ENCODE results near the gene GPATCH3.

Gene GPATCH3

DNA sequence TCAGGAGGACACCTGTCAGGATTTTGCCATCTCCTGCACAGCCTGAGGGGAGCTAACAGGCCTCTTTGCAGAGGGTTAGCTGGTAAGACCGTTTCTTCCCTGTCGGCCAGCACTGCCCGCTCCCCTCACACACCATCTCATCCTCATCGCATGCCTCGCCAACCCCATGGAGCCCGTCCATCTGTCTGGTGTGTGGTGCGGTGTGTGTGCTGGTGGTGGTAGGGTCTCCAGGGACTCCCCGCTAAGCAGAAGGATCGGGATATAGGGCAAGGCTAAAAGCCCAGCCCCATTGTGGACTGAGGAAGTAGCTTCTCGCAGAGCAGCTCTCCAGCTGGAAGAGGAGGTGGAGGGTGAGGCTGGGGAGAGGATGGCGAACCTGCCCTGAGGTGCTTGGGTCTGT lies 44.1 kb downstream of the GPATCH3 start:
- no peak overlapping the region for H3K27ac ChIP-seq (replicated peaks)
- TF ChIP-seq, protein P1, sequence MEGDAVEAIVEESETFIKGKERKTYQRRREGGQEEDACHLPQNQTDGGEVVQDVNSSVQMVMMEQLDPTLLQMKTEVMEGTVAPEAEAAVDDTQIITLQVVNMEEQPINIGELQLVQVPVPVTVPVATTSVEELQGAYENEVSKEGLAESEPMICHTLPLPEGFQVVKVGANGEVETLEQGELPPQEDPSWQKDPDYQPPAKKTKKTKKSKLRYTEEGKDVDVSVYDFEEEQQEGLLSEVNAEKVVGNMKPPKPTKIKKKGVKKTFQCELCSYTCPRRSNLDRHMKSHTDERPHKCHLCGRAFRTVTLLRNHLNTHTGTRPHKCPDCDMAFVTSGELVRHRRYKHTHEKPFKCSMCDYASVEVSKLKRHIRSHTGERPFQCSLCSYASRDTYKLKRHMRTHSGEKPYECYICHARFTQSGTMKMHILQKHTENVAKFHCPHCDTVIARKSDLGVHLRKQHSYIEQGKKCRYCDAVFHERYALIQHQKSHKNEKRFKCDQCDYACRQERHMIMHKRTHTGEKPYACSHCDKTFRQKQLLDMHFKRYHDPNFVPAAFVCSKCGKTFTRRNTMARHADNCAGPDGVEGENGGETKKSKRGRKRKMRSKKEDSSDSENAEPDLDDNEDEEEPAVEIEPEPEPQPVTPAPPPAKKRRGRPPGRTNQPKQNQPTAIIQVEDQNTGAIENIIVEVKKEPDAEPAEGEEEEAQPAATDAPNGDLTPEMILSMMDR (IDR thresholded peaks at IDR 0.05; ENCODE audit: insufficient read depth, low read length) = no peak
- TF ChIP-seq GABPA (IDR thresholded peaks at IDR 0.05; ENCODE audit: low read depth) (no peak), SPI1 (IDR thresholded peaks at IDR 0.05; ENCODE audit: borderline replicate concordance, low read depth) (no peak), POLR2AphosphoS5 (IDR thresholded peaks at IDR 0.05; ENCODE audit: low read depth) (no peak)
- TF ChIP-seq, protein P2, sequence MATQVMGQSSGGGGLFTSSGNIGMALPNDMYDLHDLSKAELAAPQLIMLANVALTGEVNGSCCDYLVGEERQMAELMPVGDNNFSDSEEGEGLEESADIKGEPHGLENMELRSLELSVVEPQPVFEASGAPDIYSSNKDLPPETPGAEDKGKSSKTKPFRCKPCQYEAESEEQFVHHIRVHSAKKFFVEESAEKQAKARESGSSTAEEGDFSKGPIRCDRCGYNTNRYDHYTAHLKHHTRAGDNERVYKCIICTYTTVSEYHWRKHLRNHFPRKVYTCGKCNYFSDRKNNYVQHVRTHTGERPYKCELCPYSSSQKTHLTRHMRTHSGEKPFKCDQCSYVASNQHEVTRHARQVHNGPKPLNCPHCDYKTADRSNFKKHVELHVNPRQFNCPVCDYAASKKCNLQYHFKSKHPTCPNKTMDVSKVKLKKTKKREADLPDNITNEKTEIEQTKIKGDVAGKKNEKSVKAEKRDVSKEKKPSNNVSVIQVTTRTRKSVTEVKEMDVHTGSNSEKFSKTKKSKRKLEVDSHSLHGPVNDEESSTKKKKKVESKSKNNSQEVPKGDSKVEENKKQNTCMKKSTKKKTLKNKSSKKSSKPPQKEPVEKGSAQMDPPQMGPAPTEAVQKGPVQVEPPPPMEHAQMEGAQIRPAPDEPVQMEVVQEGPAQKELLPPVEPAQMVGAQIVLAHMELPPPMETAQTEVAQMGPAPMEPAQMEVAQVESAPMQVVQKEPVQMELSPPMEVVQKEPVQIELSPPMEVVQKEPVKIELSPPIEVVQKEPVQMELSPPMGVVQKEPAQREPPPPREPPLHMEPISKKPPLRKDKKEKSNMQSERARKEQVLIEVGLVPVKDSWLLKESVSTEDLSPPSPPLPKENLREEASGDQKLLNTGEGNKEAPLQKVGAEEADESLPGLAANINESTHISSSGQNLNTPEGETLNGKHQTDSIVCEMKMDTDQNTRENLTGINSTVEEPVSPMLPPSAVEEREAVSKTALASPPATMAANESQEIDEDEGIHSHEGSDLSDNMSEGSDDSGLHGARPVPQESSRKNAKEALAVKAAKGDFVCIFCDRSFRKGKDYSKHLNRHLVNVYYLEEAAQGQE (IDR thresholded peaks at IDR 0.05; ENCODE audit: insufficient replicate concordance, low read depth) = no peak

DNA sequence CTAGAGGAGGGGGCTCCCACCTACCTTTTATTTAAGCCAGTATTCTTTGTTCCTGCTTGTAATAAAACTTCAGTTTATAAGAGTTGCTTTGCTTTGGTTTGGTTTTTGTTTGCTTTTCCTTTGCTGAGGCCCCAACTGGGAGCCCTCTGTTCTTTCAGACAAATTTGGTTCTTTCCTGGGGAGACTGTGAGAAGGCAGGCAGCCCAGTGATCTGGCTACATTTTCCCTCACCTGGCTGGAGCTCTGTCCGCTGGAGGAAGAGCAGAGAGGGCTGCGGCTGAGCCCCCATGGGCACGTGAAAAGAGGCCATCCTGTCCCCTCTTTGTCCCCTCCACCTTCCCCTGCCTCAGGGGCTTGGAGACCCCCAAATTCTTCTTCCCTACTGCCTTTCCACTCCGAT lies 44.6 kb downstream of the GPATCH3 start:
- Histone ChIP-seq H3K27me3 (ENCODE audit: insufficient read depth, poor library complexity, severe bottlenecking) (no peaks in the 10 kb centered on the region), H3K4me3 (replicated peaks; ENCODE audit: insufficient read depth, low read length) (no peak overlapping the region), H3K27ac (replicated peaks) (no peak overlapping the region)
- DNase-seq (ENCODE audit: low read depth in 1 of 2, low spot score in 1 of 2) = no peak
- TF ChIP-seq, protein P1 (IDR thresholded peaks at IDR 0.05; ENCODE audit: insufficient read depth, low read length) = no peak
- TF ChIP-seq GABPA (IDR thresholded peaks at IDR 0.05; ENCODE audit: low read depth) = no peak
- no peak for TF ChIP-seq POLR2AphosphoS5 (IDR thresholded peaks at IDR 0.05; ENCODE audit: low read depth)
- TF ChIP-seq SPI1 (IDR thresholded peaks at IDR 0.05; ENCODE audit: borderline replicate concordance, low read depth) = no peak
- TF ChIP-seq, protein P2 (IDR thresholded peaks at IDR 0.05; ENCODE audit: insufficient replicate concordance, low read depth) = no peak

More for the DNA sequence above, 44.1 kb downstream of the GPATCH3 start:
- DNase-seq (ENCODE audit: low read depth in 1 of 2, low spot score in 1 of 2) = no peak
- H3K4me3 ChIP-seq (replicated peaks; ENCODE audit: insufficient read depth, low read length) = no peak overlapping the region
- H3K27me3 ChIP-seq (ENCODE audit: insufficient read depth, poor library complexity, severe bottlenecking) = no peaks in the 10 kb centered on the region

DNA sequence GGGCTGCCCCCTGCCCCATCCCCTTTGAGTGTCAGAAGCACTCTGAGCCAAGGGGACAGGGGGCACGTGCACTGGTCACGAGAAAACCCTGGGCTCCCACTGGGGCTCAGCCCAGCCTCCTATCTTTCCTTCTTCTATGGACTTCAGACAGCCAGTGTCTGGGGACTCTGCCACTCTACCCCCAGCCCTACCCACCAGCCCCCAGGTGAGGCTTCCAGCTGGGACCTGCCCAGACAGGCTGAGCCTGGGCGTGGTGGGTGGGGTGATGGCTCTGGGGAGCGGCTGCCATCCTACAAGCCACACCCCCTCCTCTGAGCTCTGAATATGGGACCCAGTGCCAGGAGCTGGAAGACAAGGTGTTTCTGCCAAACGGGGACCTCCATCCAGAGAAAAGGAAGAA lies 45.4 kb downstream of the GPATCH3 start:
- Histone ChIP-seq H3K27me3 (ENCODE audit: insufficient read depth, poor library complexity, severe bottlenecking) (no peaks in the 10 kb centered on the region), H3K4me3 (replicated peaks; ENCODE audit: insufficient read depth, low read length) (no peak overlapping the region), H3K27ac (replicated peaks) (no peak overlapping the region)
- no peak for DNase-seq (ENCODE audit: low read depth in 1 of 2, low spot score in 1 of 2)
- TF ChIP-seq, protein P2 (IDR thresholded peaks at IDR 0.05; ENCODE audit: insufficient replicate concordance, low read depth) = no peak
- TF ChIP-seq, protein P1 (IDR thresholded peaks at IDR 0.05; ENCODE audit: insufficient read depth, low read length) = no peak
- TF ChIP-seq POLR2AphosphoS5 (IDR thresholded peaks at IDR 0.05; ENCODE audit: low read depth) (no peak), SPI1 (IDR thresholded peaks at IDR 0.05; ENCODE audit: borderline replicate concordance, low read depth) (no peak), GABPA (IDR thresholded peaks at IDR 0.05; ENCODE audit: low read depth) (no peak)

Data from HL-60 (cell line).